Stimulated activated CD8-positive, alpha-beta memory T cell treated with anti-CD3 and anti-CD28 coated beads, Interleukin-12 subunit alpha, Interleukin-12 subunit beta, amount 100 ng/mL, for 4 hours (primary cell): Measurements from ENCODE around the gene C3orf22.

Source experiments
- DNase-seq: peaks from one replicate; pipeline ENCODE4 v3.0.0-alpha.2; 2020; ENCODE audit warnings: low read depth

The C3orf22 gene

GRCh38 chr3:126556637-126557414, 1.9 kb downstream of the C3orf22 start:
- DNase-seq: no peak

GRCh38 chr3:126555795-126556636, 2.7 kb downstream of the C3orf22 start:
- no peak for DNase-seq

DNA sequence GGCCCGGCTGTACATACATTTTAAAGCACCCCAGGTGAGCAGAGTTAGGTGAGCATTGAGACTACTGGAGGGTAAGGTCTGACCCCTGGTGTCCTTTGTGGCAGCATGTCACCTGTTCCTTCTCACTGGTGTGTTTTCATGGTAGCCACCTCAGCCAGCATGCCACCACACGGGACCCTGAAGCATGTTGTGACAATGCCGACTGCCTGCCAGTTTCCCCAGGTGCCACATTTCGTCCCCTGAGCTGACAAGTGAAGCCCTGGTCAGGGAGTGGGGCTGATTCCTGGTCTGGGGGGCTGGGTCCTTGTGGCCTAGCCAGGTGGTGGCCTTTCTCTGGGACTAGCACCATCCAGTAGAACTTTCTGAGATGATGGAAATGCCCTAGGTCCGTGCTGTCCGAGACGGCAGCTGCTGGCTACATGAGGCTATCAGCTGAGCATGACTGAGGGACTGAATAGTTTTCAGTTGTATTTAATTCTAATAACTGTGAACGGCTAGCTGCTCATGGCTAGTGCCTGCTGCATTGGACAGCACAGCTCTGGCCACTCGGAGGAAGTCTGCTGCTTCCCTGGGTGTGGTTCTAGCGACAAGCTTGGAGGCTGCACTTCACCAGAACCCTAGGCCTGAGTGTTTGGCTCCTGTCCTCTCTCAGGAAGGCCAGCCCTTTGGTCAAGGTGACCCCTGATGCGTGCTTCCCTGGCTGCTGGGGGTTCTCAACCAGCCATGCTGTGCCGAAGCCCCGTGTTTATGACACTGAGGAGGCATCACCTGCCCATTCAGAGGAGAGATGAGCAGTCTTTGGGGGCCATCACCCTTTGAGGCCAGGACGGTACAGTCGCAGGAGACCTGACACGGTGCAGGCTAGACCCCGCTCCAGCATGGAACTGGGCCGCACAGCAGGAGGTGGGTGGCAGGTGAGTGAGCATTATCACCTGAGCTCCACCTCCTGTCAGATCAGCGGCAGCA, 3.9 kb downstream of the C3orf22 start:
- no peak for DNase-seq

GRCh38 chr3:126553284-126554084, 5.2 kb downstream of the C3orf22 start:
- no peak for DNase-seq

GRCh38 chr3:126552688-126553283, 5.9 kb downstream of the C3orf22 start:
- no peak for DNase-seq

DNA sequence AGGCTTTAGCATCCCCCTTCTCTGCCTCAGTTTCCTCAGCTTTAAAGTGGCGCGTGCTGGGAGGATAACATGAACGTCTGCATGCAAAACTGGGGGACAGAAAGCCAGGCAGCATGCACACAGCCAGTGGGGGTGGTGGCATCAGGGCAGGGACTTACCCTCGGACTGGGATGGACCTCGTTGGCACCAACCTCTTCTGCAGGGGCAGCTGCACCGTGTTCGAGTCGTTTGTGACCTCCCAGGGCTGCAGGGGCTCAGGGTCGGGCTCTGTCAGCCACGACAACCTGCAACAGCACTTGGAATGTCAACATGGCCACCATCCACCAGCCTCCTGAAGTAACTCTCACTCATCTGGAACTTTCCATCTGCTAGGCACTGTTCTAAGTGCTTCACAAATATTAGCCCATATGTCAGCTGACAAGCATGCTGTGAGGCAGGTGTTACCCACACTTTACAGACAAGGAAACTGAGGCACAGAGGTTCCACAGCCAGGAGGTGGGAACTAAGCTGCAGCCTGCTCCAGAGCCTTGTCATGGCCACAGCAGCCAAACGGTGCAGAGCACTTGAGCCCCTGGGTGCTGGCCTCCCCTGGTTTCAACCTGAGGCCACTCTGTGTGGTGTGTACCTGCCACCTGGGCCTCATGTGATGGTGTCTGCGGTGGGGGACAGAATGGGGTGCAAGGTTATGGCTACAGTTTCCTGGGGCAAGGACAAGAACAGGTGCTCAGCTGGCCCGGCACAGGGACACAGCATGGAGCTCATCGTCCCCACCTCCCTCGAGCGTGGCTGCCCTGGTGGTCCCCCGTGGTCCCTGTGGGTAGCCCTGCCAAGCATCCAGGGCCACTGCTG, 6.7 kb downstream of the C3orf22 start:
- DNase-seq: no peak

GRCh38 chr3:126551121-126551838, 7.5 kb downstream of the C3orf22 start:
- DNase-seq: no peak

GRCh38 chr3:126550488-126551051, 8.2 kb downstream of the C3orf22 start:
- DNase-seq: no peak

- no peak for DNase-seq
Observed at GRCh38 chr3:126549861-126550487, 8.8 kb downstream of the C3orf22 start.

- DNase-seq: no peak
Observed at GRCh38 chr3:126548556-126549466, 9.9 kb downstream of the C3orf22 start.

DNA sequence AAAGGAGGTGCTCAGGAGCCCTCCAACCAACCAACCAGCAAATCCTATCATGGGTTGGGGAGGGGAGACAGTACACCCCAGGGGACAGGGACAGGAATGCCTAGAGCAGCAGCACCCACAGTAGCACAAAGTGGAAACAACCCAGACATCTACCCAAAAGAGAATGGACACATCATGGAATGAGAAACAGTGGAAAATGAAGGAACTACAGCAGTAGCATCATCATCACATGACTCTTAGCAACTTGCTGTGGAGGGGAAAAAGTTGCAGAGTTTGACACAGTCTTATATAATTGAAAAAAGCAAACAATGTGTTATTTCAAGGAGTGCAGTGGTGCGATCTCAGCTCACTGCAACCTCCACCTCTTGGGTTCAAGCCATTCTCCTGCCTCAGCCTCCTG, 11.0 kb downstream of the C3orf22 start:
- no peak for DNase-seq

DNA sequence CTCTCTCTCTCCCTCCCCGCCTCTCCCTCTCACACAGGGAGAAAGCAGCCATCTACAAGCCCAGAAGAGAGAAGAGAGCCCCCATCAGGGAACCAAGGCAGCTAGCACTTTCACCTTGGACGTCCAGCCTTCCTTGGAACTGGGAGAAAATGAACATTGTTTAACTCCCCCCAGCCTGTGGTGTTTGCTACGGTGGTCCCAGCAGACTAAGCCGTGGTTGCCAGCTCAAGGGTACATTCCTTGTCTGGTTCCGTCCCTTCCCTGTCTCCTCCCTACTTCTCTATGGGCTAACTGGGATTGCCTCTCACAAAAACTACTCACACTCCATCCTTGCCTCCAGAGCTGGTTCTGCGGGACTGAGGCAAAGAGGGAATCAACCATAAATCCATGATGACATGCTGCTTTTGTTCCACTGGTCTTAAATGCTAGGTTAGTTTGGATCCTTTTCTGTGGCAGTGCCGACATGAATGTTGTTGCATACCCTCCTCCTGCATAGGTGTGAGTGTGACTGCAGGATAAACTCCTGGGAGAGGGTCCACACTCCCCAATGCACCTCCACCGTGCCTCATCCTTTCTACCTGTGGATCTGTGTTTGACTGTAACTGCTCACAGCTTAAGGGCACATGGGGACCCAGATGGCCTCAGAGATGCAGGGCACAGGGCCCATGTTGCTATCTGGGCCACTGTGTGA, 12.0 kb downstream of the C3orf22 start:
- DNase-seq: no peak

DNA sequence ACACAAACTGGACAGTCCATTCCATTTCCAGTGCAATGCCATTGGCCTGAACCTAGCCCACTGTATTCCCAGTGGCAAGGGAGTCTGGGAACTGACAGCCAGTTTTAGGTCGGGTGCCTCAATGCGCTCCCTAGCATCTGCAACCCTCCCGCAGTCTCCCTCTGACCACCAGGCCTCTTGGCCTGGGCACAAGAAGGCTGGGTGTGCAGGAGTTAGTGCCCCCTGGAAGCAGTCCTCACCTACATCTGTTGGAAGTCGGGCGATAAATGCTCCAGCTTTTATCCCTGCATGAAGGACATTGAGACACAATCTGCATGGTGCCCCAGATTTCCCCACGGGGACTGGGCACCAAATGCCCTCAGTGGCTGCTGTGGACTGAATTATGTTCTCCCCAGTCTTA, 12.7 kb downstream of the C3orf22 start:
- DNase-seq: no peak

DNA sequence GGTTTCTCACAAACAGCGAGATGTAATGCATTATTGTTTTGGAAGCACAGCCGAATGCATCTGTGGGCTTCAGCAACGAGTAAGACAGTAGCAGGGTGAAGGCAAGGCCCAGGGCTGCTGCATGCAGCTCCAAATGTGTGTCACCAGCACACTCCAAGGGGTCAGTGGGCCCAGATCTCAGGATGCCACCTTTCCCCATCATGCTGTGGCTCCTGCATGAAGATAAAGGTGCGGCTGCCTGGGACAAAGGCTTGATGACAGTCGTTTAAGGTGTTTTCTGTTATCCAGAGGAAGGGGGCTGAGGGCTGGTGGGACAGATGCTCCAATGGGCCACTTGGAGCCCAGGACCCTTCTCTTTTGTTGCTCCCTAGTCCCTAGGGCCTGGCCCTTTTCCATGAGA, 13.2 kb downstream of the C3orf22 start:
- DNase-seq: no peak

DNA sequence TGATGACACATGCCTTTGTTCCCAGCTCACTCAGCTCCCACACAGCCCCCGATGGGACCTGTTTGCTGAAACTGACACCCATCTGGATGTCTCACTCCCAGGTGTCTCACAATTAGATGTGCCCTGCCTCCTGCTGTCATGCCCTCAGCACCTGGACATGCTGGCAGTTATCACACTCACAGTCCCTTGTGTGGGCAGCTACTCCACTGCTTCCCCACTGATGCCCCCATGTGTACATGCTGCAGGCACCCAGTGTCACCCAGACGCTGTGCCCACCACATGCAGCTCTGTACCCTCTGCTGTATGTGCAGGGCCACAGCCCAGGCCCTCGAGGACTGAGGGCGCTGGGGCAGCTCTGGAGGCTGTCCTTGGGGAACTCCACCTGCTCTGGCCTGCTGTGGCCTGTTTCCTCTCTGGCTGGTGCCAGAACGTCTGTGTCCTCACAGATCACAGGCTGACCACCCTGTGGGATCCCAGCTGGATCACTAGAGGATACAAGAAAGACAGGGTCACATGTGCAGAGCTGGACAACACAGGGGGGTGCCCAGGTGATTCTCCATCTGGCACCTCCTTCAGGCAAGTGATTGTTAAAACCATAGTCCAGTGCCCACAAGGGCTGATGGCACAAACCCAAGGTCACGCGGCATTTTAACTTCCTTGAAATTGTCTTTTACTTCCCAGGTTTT, 14.0 kb downstream of the C3orf22 start:
- DNase-seq: no peak

GRCh38 chr3:126543457-126544061, 15.2 kb downstream of the C3orf22 start:
- no peak for DNase-seq
